Measurements from ENCODE around the gene ZBTB46. TPM values are rescaled to one million over a fixed set of nuclear protein-coding genes. Genes with fewer than 3 reads are reported as not detected.
A peak's percentile ranks its signal among the peaks of the same experiment; 100 is the strongest.

Gene ZBTB46
- total RNA-seq, 4 donors from 2014 or later = 1.2 to 6.7 (median 5.7) TPM

GRCh38 chr20:63706852-63707557, 124.1 kb downstream of the ZBTB46 start:
- intact Hi-C loops (cut with DNase I; ENCODE audit: low total_unique reads) = no loop called here
- H3K4me3 ChIP-seq (ENCODE audit: low read depth, poor library complexity, severe bottlenecking) = peak overlapping the region; percentile 48

GRCh38 chr20:63706027-63706695, 124.9 kb downstream of the ZBTB46 start:
- no peak for DNase-seq (ENCODE audit: low spot score in 2 of 2)
- no peak for TF ChIP-seq POLR2A (IDR thresholded peaks at IDR 0.05)
- TF ChIP-seq CTCF (IDR thresholded peaks at IDR 0.05) = no peak
- intact Hi-C loops (cut with DNase I; ENCODE audit: low total_unique reads) = no loop called here
- no peak overlapping the region for H3K4me3 ChIP-seq (ENCODE audit: low read depth, poor library complexity, severe bottlenecking)
- 71 to 78% methylated on average over 10 to 12 of the region's 12 CpGs for WGBS, 2 donors

More at GRCh38 chr20:63706852-63707557, 124.1 kb downstream of the ZBTB46 start:
- TF ChIP-seq CTCF (IDR thresholded peaks at IDR 0.05) (no peak), POLR2A (IDR thresholded peaks at IDR 0.05) (no peak)
- DNase-seq (ENCODE audit: low spot score in 2 of 2) = peak in 1 of 2 donors; percentile 90
- WGBS, 2 donors = 8 to 9% methylated on average over 22 to 37 of the region's 56 CpGs

- no peak for DNase-seq (ENCODE audit: low spot score in 2 of 2)
- no peak overlapping the region for H3K4me3 ChIP-seq (ENCODE audit: low read depth, poor library complexity, severe bottlenecking)
- intact Hi-C loops (cut with DNase I; ENCODE audit: low total_unique reads) = no loop called here
- WGBS, 2 donors = 84 to 91% methylated on average over 8 of the region's 8 CpGs
- TF ChIP-seq CTCF (IDR thresholded peaks at IDR 0.05) (no peak), POLR2A (IDR thresholded peaks at IDR 0.05) (no peak)
These were observed 125.6 kb downstream of the ZBTB46 start for GRCh38 chr20:63705232-63706026.

GRCh38 chr20:63704749-63705117, 126.3 kb downstream of the ZBTB46 start:
- no peak for TF ChIP-seq CTCF (IDR thresholded peaks at IDR 0.05)
- 88 to 89% methylated on average over 6 of the region's 6 CpGs for WGBS, 2 donors
- DNase-seq (ENCODE audit: low spot score in 2 of 2) = no peak
- intact Hi-C loops (cut with DNase I; ENCODE audit: low total_unique reads) = no loop called here
- H3K4me3 ChIP-seq (ENCODE audit: low read depth, poor library complexity, severe bottlenecking) = no peak overlapping the region

- H3K4me3 ChIP-seq (ENCODE audit: low read depth, poor library complexity, severe bottlenecking) = no peak overlapping the region
- intact Hi-C loops (cut with DNase I; ENCODE audit: low total_unique reads) = no loop called here
- TF ChIP-seq POLR2A (IDR thresholded peaks at IDR 0.05) = no peak
- TF ChIP-seq CTCF (IDR thresholded peaks at IDR 0.05) = no peak
- WGBS, 2 donors = 89 to 91% methylated on average over 2 to 9 of the region's 11 CpGs
- no peak for DNase-seq (ENCODE audit: low spot score in 2 of 2)
These were observed 126.9 kb downstream of the ZBTB46 start for GRCh38 chr20:63703976-63704748.

Data from lower leg skin (tissue), 4 donors.